ENCODE results near the gene ARL4A. TPM values are rescaled to one million over a fixed set of nuclear protein-coding genes. Genes with fewer than 3 reads are reported as not detected.

The ARL4A gene
- total RNA-seq, 1 experiment from 2014 or later: 39.4 TPM

GRCh38 chr7:12694817-12695216, 7.4 kb downstream of the ARL4A start:
- no peak overlapping the region for H2AK5ac ChIP-seq (ENCODE audit: insufficient read length, low read length)
- no peak for TF ChIP-seq CTCF (conservative IDR thresholded peaks at IDR 0.05)
- no peak overlapping the region for H3K4me3 Mint-ChIP-seq
- no peak overlapping the region for H4K5ac ChIP-seq (ENCODE audit: insufficient read length, low read depth, low read length)
- no peak overlapping the region for H3K4ac ChIP-seq (ENCODE audit: low read depth, low read length)
- no peak overlapping the region for H2BK20ac ChIP-seq (ENCODE audit: low read depth, low read length, poor library complexity, severe bottlenecking)
- H3K9me3 Mint-ChIP-seq: no peaks in the 10 kb centered on the region; a peak in 2 of 5 replicates
- peaks cover under 1 to 9% (median 3%) of the 10 kb centered on the region in 3 experiments; a peak in 5 of 7 replicates for H3K36me3 Mint-ChIP-seq (ENCODE audit: insufficient read depth in 1 of 3, low read depth in 3 of 3)
- H3K27ac Mint-ChIP-seq: peak overlapping the region in 2 of 3 experiments; percentile 13 to 24; a peak in 3 of 7 replicates
- peaks cover 8% of the 10 kb centered on the region; the same call in 1 of the 2 replicates for H3K79me2 ChIP-seq (ENCODE audit: insufficient read depth, low read length)
- H2BK120ac ChIP-seq (ENCODE audit: low read depth, low read length, poor library complexity, severe bottlenecking): no peak overlapping the region
- H3K23ac ChIP-seq (ENCODE audit: insufficient read length, low read depth, low read length): no peak overlapping the region
- H4K20me1 ChIP-seq (ENCODE audit: control insufficient read depth, insufficient read depth, insufficient read length): no peaks in the 10 kb centered on the region
- H3K9me3 ChIP-seq (ENCODE audit: control insufficient read depth, low read depth, low read length): no peaks in the 10 kb centered on the region
- WGBS (ENCODE audit: extremely low coverage, insufficient read length, low lambda C conversion rate): no CpG with 5 or more reads among the region's 1 CpG
- H3K79me1 ChIP-seq (ENCODE audit: insufficient read depth, low read depth, low read length, poor library complexity, severe bottlenecking): no peaks in the 10 kb centered on the region
- no peaks in the 10 kb centered on the region for H3K27me3 ChIP-seq (ENCODE audit: insufficient read depth, low read length)
- no peaks in the 10 kb centered on the region for H3K27me3 Mint-ChIP-seq (ENCODE audit: low read depth)
- H2BK12ac ChIP-seq (ENCODE audit: insufficient read length, low read depth, low read length): no peak overlapping the region
- peaks cover 14 to 24% of the 10 kb centered on the region in 2 experiments for H3K4me1 Mint-ChIP-seq
- no peaks in the 10 kb centered on the region for H3K23me2 ChIP-seq (ENCODE audit: insufficient read length, low read depth, low read length, poor library complexity, severe bottlenecking)
- no peak overlapping the region for H3K4me2 ChIP-seq (ENCODE audit: insufficient read depth, insufficient read length, low read length)
- H3K14ac ChIP-seq (ENCODE audit: insufficient read depth, low read length): no peak overlapping the region
- no peak overlapping the region for H2BK5ac ChIP-seq (ENCODE audit: insufficient read length, low read length)
- H3T11ph ChIP-seq (ENCODE audit: low read length): no peak overlapping the region
- H2AFZ ChIP-seq (ENCODE audit: low read length): no peak overlapping the region
- no peak overlapping the region for H3K27ac ChIP-seq (ENCODE audit: insufficient read length, low read depth, low read length)
- no peak overlapping the region for H2BK15ac ChIP-seq (ENCODE audit: low read depth, low read length)
- no peak overlapping the region for H3K9ac ChIP-seq (ENCODE audit: extremely low read depth, insufficient read length, low read length)
- H3K56ac ChIP-seq (ENCODE audit: insufficient read length, low read depth, low read length): no peak overlapping the region
- no peak overlapping the region for H4K91ac ChIP-seq (ENCODE audit: insufficient read length, low read depth, low read length)
- no peak for DNase-seq
- no peaks in the 10 kb centered on the region; the same call in 1 of the 2 replicates for H3K4me1 ChIP-seq (ENCODE audit: insufficient read depth, low read length)
- H4K8ac ChIP-seq (replicated peaks; ENCODE audit: insufficient read length, low read depth, low read length): no peak overlapping the region
- H3K18ac ChIP-seq (ENCODE audit: insufficient read length, low read depth, low read length): no peak overlapping the region

Measured in H9 (cell line).